SH-SY5Y (cell line): ENCODE results near the gene CDKL1.

Experiments used
- GATA2 ChIP-seq: IDR thresholded peaks from 2 replicates; pipeline ENCODE4 v1.6.1; 2011; ENCODE audit warnings: mild to moderate bottlenecking, low read depth, low read length
- GATA3 ChIP-seq: IDR thresholded peaks from 2 replicates; pipeline ENCODE4 v1.6.1; 2011; ENCODE audit warnings: low read depth, mild to moderate bottlenecking, low read length, moderate library complexity

GRCh38 chr14:50364792-50365191 is 31.9 kb downstream of the CDKL1 start:
- no peak for TF ChIP-seq GATA3
- TF ChIP-seq GATA2: no peak
